Measurements from ENCODE around the gene SPTLC3. TPM values are rescaled to one million over a fixed set of nuclear protein-coding genes. Genes with fewer than 3 reads are reported as not detected.

SPTLC3 gene
- polyA plus RNA-seq, 3 donors = 0.01 TPM; not detected in 2

GRCh38 chr20:13021205-13021970 is 12.6 kb downstream of the SPTLC3 start:
- 90% methylated on average over 2 of the region's 5 CpGs for WGBS (ENCODE audit: insufficient coverage)
- Histone ChIP-seq H3K4me1 (ENCODE audit: control insufficient read depth in 1 of 2, insufficient read depth in 2 of 2, low read length in 2 of 2) (no peaks in the 10 kb centered on the region), H3K27ac (ENCODE audit: low read depth in 1 of 2, low read length in 2 of 2) (no peak overlapping the region), H3K4me3 (replicated peaks in 1 of 3; ENCODE audit: low read depth in 2 of 3, low read length in 3 of 3) (no peak overlapping the region), H4K20me1 (ENCODE audit: insufficient read depth, low read length) (no peaks in the 10 kb centered on the region), H3K4me2 (replicated peaks; ENCODE audit: extremely low read depth, low read length, poor library complexity, severe bottlenecking) (no peak overlapping the region), H3K36me3 (replicated peaks in 1 of 2; ENCODE audit: control insufficient read depth in 1 of 2, insufficient read depth in 2 of 2, low read length in 2 of 2) (no peaks in the 10 kb centered on the region), H2AFZ (ENCODE audit: insufficient read depth, low read depth, low read length, poor library complexity, severe bottlenecking) (no peak overlapping the region), H3K27me3 (ENCODE audit: control insufficient read depth in 2 of 2, insufficient read depth in 2 of 2, low read length in 2 of 2) (no peaks in the 10 kb centered on the region), H3K9ac (ENCODE audit: insufficient read depth, low read length, poor library complexity, severe bottlenecking) (no peak overlapping the region), H3K79me2 (ENCODE audit: insufficient read depth, low read length) (no peaks in the 10 kb centered on the region), H3K9me3 (replicated peaks in 1 of 2; ENCODE audit: control insufficient read depth in 1 of 2, insufficient read depth in 1 of 2, low read length in 2 of 2) (peaks cover 11 to 14% of the 10 kb centered on the region in 2 donors)
- H3K36me3 Mint-ChIP-seq = no peaks in the 10 kb centered on the region
- H3K27ac Mint-ChIP-seq = no peak overlapping the region
- no peaks in the 10 kb centered on the region for H3K4me1 Mint-ChIP-seq
- peaks cover 8 to 21% (median 14%) of the 10 kb centered on the region in 7 donors for H3K9me3 Mint-ChIP-seq
- no peak for DNase-seq
- H3K4me3 Mint-ChIP-seq = no peak overlapping the region
- TF ChIP-seq, protein P1, sequence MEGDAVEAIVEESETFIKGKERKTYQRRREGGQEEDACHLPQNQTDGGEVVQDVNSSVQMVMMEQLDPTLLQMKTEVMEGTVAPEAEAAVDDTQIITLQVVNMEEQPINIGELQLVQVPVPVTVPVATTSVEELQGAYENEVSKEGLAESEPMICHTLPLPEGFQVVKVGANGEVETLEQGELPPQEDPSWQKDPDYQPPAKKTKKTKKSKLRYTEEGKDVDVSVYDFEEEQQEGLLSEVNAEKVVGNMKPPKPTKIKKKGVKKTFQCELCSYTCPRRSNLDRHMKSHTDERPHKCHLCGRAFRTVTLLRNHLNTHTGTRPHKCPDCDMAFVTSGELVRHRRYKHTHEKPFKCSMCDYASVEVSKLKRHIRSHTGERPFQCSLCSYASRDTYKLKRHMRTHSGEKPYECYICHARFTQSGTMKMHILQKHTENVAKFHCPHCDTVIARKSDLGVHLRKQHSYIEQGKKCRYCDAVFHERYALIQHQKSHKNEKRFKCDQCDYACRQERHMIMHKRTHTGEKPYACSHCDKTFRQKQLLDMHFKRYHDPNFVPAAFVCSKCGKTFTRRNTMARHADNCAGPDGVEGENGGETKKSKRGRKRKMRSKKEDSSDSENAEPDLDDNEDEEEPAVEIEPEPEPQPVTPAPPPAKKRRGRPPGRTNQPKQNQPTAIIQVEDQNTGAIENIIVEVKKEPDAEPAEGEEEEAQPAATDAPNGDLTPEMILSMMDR (IDR thresholded peaks at IDR 0.05) = no peak
- no peaks in the 10 kb centered on the region for H3K27me3 Mint-ChIP-seq (ENCODE audit: low read depth in 3 of 3)
- intact Hi-C loops (cut with micrococcal nuclease) = no loop called here

- no peak overlapping the region for H3K9ac ChIP-seq (ENCODE audit: insufficient read depth, low read length, poor library complexity, severe bottlenecking)
- TF ChIP-seq, protein P1 (IDR thresholded peaks at IDR 0.05) = no peak
- H3K4me1 ChIP-seq (ENCODE audit: control insufficient read depth in 1 of 2, insufficient read depth in 2 of 2, low read length in 2 of 2) = no peaks in the 10 kb centered on the region
- H3K36me3 Mint-ChIP-seq = no peaks in the 10 kb centered on the region
- no peaks in the 10 kb centered on the region for H3K4me1 Mint-ChIP-seq
- no peaks in the 10 kb centered on the region for H4K20me1 ChIP-seq (ENCODE audit: insufficient read depth, low read length)
- H2AFZ ChIP-seq (ENCODE audit: insufficient read depth, low read depth, low read length, poor library complexity, severe bottlenecking) = no peak overlapping the region
- H3K4me2 ChIP-seq (replicated peaks; ENCODE audit: extremely low read depth, low read length, poor library complexity, severe bottlenecking) = no peak overlapping the region
- no peak for DNase-seq
- 93% methylated on average over 4 of the region's 4 CpGs for WGBS (ENCODE audit: insufficient coverage)
- H3K4me3 Mint-ChIP-seq = no peak overlapping the region
- H3K79me2 ChIP-seq (ENCODE audit: insufficient read depth, low read length) = no peaks in the 10 kb centered on the region
- no peak overlapping the region for H3K4me3 ChIP-seq (replicated peaks in 1 of 3; ENCODE audit: low read depth in 2 of 3, low read length in 3 of 3)
- H3K27ac ChIP-seq (ENCODE audit: low read depth in 1 of 2, low read length in 2 of 2) = no peak overlapping the region
- no peaks in the 10 kb centered on the region for H3K27me3 ChIP-seq (ENCODE audit: control insufficient read depth in 2 of 2, insufficient read depth in 2 of 2, low read length in 2 of 2)
- no peak overlapping the region for H3K27ac Mint-ChIP-seq
- intact Hi-C loops (cut with micrococcal nuclease) = no loop called here
- H3K36me3 ChIP-seq (replicated peaks in 1 of 2; ENCODE audit: control insufficient read depth in 1 of 2, insufficient read depth in 2 of 2, low read length in 2 of 2) = no peaks in the 10 kb centered on the region
- peaks cover 14 to 16% of the 10 kb centered on the region in 2 donors for H3K9me3 ChIP-seq (replicated peaks in 1 of 2; ENCODE audit: control insufficient read depth in 1 of 2, insufficient read depth in 1 of 2, low read length in 2 of 2)
- H3K9me3 Mint-ChIP-seq = peaks cover 8 to 28% (median 14%) of the 10 kb centered on the region in 7 donors
- H3K27me3 Mint-ChIP-seq (ENCODE audit: low read depth in 3 of 3) = peaks cover 0 to 2% (median 0%) of the 10 kb centered on the region in 3 donors
Measured at GRCh38 chr20:13022401-13023155, 13.8 kb downstream of the SPTLC3 start.

All from CD14-positive monocyte (primary cell).